ENCODE data around the gene TUBB1. TPM values are rescaled to one million over a fixed set of nuclear protein-coding genes. Genes with fewer than 3 reads are reported as not detected.

The TUBB1 gene
- total and polyA plus RNA-seq, 2 of the 13 experiments (the other 11 are each of a cell fraction or from before 2014, with no cell fraction given): 0.11 to 57.6 TPM

DNA sequence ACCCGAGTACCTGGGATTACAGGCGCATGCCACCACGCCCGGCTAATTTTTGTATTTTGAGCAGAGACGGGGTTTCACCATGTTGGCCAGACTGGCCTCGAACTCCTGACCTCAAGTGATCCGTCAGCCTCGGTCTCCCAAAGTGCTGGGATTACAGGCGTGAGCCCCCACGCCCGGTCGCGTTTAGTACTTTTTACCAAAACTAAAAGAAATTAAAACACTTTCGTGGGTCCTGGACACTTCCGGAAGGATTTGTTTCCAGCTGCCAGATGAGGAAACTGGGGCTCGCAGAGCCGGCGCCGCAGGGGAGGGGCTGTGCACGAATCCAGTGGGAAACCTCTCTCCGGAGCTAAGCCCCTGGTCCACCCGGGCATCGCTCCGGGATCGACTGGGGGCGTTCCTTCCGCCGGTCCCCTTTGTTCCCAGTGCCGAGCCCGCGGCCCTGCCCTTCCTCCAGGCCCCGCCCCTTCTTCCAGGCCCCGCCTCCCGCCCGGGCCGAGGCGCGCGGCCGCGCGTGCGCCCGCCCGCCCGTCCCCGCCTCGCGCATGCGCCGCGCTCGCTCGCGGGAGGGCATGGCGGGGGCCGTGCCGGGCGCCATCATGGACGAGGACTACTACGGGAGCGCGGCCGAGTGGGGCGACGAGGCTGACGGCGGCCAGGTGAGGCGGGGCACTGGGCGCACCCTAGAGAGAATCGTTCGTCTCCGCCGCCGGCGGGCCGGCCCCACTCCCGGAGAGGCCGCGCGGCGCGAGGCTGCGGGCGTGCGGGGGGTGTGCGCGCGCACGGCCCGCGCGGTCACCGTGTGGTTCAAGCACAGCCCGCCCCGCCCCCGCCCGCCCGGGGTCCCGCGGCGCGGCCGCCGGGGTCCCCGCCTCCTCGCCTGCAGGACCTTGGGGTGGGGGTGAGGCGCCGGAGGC, 38.3 kb upstream of the TUBB1 start, which contains the start of gene NELFCD (continued):
- TF ChIP-seq ZNF333 (CRISPR knock-in tag; IDR thresholded peaks at IDR 0.05; ENCODE audit: borderline replicate concordance): no peak
- TF ChIP-seq ZNF235 (CRISPR knock-in tag; IDR thresholded peaks at IDR 0.05; ENCODE audit: borderline replicate concordance): no peak
- TF ChIP-seq ZKSCAN8 (CRISPR knock-in tag; IDR thresholded peaks at IDR 0.05; ENCODE audit: borderline replicate concordance): peak; percentile 64; the same call in 1 of the 2 replicates
- TF ChIP-seq KAT8 (CRISPR knock-in tag; IDR thresholded peaks at IDR 0.05): peak; percentile 68
- peak; percentile 88; the same call in 1 of the 2 replicates for TF ChIP-seq ZNF124 (CRISPR knock-in tag; IDR thresholded peaks at IDR 0.05)
- TF ChIP-seq SUZ12 (IDR thresholded peaks at IDR 0.05; ENCODE audit: low read depth, low read length): no peak
- peak; percentile 90 for TF ChIP-seq SP5 (CRISPR knock-in tag; IDR thresholded peaks at IDR 0.05; ENCODE audit: borderline replicate concordance, low read depth)
- TF ChIP-seq HHEX (CRISPR knock-in tag; IDR thresholded peaks at IDR 0.05): no peak
- peak; percentile 90 for TF ChIP-seq ELF3 (CRISPR knock-in tag; IDR thresholded peaks at IDR 0.05)
- no peak for TF ChIP-seq U2AF2 (IDR thresholded peaks at IDR 0.05; ENCODE audit: low read depth, low read length)
- peak; percentile 53; the same call in 1 of the 2 replicates for TF ChIP-seq ZNF720 (CRISPR knock-in tag; IDR thresholded peaks at IDR 0.05)
- peak; percentile 92 for TF ChIP-seq ZNF616 (CRISPR knock-in tag; IDR thresholded peaks at IDR 0.05; ENCODE audit: low read depth)
- TF ChIP-seq ZNF407 (CRISPR knock-in tag; IDR thresholded peaks at IDR 0.05; ENCODE audit: not compliant biosample characterization): no peak
- TF ChIP-seq, protein P1, sequence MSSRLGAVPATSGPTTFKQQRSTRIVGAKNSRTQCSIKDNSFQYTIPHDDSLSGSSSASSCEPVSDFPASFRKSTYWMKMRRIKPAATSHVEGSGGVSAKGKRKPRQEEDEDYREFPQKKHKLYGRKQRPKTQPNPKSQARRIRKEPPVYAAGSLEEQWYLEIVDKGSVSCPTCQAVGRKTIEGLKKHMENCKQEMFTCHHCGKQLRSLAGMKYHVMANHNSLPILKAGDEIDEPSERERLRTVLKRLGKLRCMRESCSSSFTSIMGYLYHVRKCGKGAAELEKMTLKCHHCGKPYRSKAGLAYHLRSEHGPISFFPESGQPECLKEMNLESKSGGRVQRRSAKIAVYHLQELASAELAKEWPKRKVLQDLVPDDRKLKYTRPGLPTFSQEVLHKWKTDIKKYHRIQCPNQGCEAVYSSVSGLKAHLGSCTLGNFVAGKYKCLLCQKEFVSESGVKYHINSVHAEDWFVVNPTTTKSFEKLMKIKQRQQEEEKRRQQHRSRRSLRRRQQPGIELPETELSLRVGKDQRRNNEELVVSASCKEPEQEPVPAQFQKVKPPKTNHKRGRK (CRISPR knock-in tag; IDR thresholded peaks at IDR 0.05): no peak
- no peak for TF ChIP-seq ZKSCAN1 (IDR thresholded peaks at IDR 0.05; ENCODE audit: low read length)
- TF ChIP-seq HNRNPUL1 (IDR thresholded peaks at IDR 0.05; ENCODE audit: low read depth, low read length): no peak
- 0 out of 2 replicates have a peak, but pooled peaks have one; percentile 42 for TF ChIP-seq JUND (CRISPR knock-in tag; IDR thresholded peaks at IDR 0.05)
- no peak for TF ChIP-seq ZZZ3 (CRISPR knock-in tag; IDR thresholded peaks at IDR 0.05; ENCODE audit: borderline replicate concordance)
- no peak for TF ChIP-seq ZNF713 (CRISPR knock-in tag; IDR thresholded peaks at IDR 0.05)
